AG10803 (cell line): ENCODE results near the gene REEP1.

Source experiments
- DNase-seq: peaks from one replicate; pipeline ENCODE4 v3.0.0; 2010; ENCODE audit warnings: low read depth
- H3K4me3 ChIP-seq: 2 replicates; pipeline ENCODE4 v1.5.1; 2011; ENCODE audit warnings: mild to moderate bottlenecking, low read length, control low read depth
- TF ChIP-seq, protein P1 (sequence below): conservative IDR thresholded peaks from 2 replicates; pipeline ENCODE4 v1.5.1; 2011; ENCODE audit warnings: mild to moderate bottlenecking, low read length, control low read depth, inconsistent platforms

The REEP1 gene

DNA sequence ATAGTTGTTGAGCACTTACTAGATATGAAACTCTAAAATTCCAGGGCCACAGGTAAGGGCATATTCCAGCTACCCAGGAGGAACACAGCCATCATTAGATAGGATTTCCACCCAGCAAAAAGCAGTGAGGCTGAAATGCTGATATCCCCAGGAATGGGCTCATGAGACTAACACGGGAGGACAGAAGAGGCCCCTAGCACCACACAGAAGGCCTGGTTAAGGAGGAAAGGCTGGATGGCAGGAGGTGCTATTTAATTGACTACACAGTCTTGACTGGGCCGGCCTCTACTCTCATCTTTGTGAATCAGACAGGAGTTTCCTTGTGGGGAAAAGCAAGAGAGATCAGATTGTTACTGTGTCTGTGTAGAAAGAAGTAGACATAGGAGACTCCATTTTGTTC lies 76.4 kb downstream of the REEP1 start:
- no peak overlapping the region for H3K4me3 ChIP-seq
- TF ChIP-seq, protein P1, sequence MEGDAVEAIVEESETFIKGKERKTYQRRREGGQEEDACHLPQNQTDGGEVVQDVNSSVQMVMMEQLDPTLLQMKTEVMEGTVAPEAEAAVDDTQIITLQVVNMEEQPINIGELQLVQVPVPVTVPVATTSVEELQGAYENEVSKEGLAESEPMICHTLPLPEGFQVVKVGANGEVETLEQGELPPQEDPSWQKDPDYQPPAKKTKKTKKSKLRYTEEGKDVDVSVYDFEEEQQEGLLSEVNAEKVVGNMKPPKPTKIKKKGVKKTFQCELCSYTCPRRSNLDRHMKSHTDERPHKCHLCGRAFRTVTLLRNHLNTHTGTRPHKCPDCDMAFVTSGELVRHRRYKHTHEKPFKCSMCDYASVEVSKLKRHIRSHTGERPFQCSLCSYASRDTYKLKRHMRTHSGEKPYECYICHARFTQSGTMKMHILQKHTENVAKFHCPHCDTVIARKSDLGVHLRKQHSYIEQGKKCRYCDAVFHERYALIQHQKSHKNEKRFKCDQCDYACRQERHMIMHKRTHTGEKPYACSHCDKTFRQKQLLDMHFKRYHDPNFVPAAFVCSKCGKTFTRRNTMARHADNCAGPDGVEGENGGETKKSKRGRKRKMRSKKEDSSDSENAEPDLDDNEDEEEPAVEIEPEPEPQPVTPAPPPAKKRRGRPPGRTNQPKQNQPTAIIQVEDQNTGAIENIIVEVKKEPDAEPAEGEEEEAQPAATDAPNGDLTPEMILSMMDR = no peak
- no peak for DNase-seq

DNA sequence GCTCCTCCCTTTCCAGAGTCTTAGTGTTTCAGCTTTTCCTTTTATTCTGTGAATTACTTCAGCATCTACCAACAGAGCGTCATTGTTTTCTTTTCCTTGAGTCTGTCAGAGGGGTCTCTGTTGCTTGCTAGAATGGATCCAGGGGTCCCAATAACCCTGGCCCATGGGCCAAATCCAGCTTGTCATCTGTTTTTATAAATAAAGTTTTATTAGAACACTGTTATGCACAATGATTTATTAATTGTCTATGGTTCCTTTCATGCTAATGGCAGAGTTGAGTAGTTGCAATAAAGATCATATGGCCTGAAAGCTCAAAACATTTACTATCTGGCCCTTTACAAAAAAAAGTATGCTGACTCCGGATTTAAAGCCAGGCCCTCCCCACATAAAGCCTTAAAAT lies 79.3 kb downstream of the REEP1 start:
- no peak overlapping the region for H3K4me3 ChIP-seq
- DNase-seq = no peak
- TF ChIP-seq, protein P1 = no peak

DNA sequence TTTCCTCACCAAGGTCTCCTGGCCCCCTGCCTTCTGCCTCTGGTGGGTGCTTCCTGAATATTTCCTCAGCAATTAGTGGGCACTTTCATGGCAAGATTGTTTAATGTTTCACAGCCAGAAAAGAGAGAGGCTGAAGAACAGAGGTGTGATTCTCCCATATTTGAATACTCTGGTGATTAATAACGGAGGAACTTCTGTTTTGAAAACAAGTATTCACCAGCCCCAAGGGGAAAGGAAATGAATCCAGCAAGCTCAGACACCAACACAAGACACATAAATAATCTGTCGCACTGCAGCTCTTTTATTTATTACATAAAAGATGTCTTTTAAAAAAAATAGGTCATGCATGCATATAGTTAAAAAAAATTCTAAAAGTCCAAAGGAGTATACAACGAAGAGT lies 80.4 kb downstream of the REEP1 start:
- TF ChIP-seq, protein P1 = no peak
- DNase-seq = no peak

DNA sequence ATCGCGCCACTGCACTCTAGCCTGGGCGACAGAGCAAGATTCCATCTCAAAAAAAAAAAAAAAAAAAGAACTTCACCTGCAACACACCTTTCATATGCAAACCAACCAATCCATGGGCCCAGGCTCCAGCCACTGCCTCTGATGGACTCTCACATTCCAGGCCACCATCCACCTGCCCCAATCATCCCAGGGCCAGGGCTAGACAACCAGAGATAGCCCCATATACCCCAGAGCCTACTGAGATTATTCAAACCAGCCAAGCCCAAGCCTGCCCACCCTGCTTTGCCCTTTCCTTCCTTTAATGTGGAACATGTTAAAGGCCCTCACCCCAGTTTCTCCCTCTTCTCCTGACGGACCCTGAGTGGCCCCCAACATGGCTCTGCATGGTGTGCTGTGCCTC lies 81.1 kb downstream of the REEP1 start:
- H3K4me3 ChIP-seq = no peak overlapping the region
- TF ChIP-seq, protein P1 = no peak
- no peak for DNase-seq

More for the DNA sequence above, 80.4 kb downstream of the REEP1 start:
- no peak overlapping the region for H3K4me3 ChIP-seq

DNA sequence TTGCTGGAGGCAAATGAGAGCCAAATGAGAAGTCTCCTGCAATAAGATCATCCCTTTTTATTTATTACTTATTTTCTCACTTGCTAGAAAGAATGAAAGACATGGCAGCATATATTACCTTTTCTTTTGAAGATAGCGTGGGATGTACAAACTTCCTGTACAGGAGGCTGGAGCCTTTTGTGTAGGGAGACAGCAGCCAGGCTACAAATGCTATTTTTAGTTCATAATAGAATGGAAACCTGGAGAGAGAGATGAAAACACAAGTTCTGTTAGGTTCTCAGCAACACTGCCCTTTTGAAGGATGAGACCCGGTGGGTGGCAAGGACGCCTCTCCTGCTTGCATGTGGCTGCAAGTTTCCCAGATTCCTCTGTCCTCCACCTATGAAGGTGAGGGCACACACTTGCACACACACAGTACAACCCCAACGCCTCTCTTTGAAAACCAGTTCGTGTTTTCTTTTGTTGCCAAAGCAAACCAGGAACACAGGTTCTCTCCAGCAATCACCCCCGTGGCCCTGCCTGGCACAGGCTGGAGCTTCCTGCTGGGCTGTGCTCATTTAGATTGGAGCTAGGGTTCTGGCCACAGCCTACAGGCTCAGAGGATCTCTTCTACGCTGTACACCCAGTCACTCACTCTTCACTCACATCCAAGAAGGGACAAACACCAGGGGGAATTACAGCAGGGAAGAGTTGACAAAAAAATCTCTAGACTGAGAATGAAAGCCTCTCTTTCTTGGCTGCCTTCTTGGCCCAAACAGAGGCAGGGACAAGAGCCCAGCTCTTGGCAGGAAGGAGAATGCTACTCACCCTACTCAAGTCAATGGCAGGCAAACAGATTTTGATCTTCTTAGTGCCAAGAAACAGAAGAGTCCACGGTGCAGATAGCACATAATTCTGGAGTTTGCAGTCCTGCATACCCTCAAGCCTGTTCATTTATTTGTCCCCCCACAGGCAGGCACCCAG lies 82.6 kb downstream of the REEP1 start:
- DNase-seq = no peak
- TF ChIP-seq, protein P1 = no peak
- no peak overlapping the region for H3K4me3 ChIP-seq

DNA sequence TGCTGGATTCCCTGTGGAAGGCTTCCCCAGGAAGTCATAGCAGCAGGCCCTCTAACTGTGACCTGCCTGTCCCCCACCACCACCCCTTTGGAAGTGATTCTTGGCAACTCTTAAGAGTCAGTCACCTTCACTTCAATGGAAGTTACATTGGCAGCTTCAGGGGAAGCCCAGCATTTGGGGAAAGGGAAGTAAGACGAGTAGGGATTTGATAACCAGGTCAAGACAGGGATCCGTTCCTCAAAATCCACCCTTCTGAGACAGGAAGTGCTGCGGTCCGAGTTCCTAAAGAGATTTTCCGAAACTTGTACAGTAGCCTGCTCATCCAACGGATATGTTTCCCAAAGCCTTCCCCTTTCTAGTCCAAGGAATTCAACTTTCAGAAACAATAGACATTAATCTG lies 84.0 kb downstream of the REEP1 start:
- H3K4me3 ChIP-seq = no peak overlapping the region
- DNase-seq = no peak
- TF ChIP-seq, protein P1 = no peak

DNA sequence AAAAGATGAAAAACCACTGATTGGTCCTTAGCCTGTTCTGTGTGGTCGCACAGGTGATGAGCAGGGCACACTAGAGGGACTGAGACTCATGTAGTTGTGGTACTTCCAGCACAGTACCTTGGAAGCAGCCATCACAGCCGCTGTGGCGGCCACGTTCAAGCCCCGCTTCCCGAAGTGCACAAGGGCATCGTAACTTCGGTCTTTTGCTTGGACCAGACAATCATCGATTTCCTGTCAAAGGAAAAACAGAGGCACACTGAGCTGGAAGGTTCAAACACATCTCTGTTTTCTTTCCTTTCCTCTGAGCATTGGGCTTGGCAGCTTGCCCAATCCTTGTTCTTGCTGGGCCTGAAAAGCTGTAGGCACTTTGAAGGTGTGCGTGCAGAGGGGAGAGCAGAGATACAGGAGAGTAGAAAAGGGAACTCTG lies 85.6 kb downstream of the REEP1 start:
- DNase-seq = no peak
- no peak overlapping the region for H3K4me3 ChIP-seq
- TF ChIP-seq, protein P1 = no peak
